IMR-90 (cell line): Measurements from ENCODE around the gene FOXQ1. TPM values are rescaled to one million over a fixed set of nuclear protein-coding genes. Genes with fewer than 3 reads are reported as not detected.

Source experiments
- ATAC-seq: fragments of 200-7000 bp; cut with Tn5 transposase; 2 replicates; pipeline ENCODE4 v1.9.1; 2020; ENCODE audit warnings: low read depth, mild to moderate bottlenecking, moderate library complexity
- BruUV-seq: library from RNA; stranded (reverse); fragments of 400-500 nt; replicated peaks from 2 replicates; lab custom pipeline; 2021; lab: Mats Ljungman, UMichigan
- CTCF ChIA-PET: fragments of 300-600 bp; formaldehyde crosslinking; extraction: SDS; loops from one replicate; lab custom pipeline; 2021; ENCODE audit warnings: antibody characterized with exemption; lab: Yijun Ruan, JAX
- POLR2A ChIA-PET: fragments of 300-600 bp; sonication (Branson Sonifier 250); formaldehyde crosslinking; loops from one replicate; lab custom pipeline; 2022; ENCODE audit warnings: antibody characterized with exemption; ENCODE audit not compliant: unreplicated experiment; lab: Charles Lee
- DNase-seq: peaks from one replicate; pipeline ENCODE4 v3.0.0; 2013
- H2AFZ ChIP-seq: replicated peaks from 2 replicates; pipeline ENCODE3; 2013; ENCODE audit warnings: low read length, mild to moderate bottlenecking; ENCODE audit not compliant: poor library complexity
- H2AK5ac ChIP-seq: 2 replicates; pipeline ENCODE4 v1.6.1; 2013; ENCODE audit warnings: low read depth, low read length, inconsistent platforms
- H2AK9ac ChIP-seq: replicated peaks from 2 replicates; pipeline ENCODE3; 2013; ENCODE audit warnings: mild to moderate bottlenecking, low read depth, low read length, moderate library complexity; ENCODE audit not compliant: poor library complexity
- H2BK120ac ChIP-seq: 2 replicates; pipeline ENCODE4 v1.6.1; 2013; ENCODE audit warnings: low read depth, low read length, inconsistent platforms
- H2BK15ac ChIP-seq: 3 replicates; pipeline ENCODE4 v1.6.1; 2013; ENCODE audit warnings: low read depth, low read length, inconsistent platforms
- H2BK20ac ChIP-seq: 2 replicates; pipeline ENCODE4 v1.6.1; 2013; ENCODE audit warnings: low read depth, mild to moderate bottlenecking, inconsistent platforms, low read length, moderate library complexity
- H2BK5ac ChIP-seq: 2 replicates; pipeline ENCODE4 v1.6.1; 2013; ENCODE audit warnings: mild to moderate bottlenecking, low read depth, low read length, inconsistent platforms; ENCODE audit not compliant: poor library complexity, severe bottlenecking
- H3K14ac ChIP-seq: replicated peaks from 2 replicates; pipeline ENCODE4 v1.6.1; 2013; ENCODE audit warnings: low read depth, low read length, inconsistent platforms
- H3K18ac ChIP-seq: 2 replicates; pipeline ENCODE4 v1.6.1; 2013; ENCODE audit warnings: low read depth, low read length, control low read depth
- H3K23ac ChIP-seq: 2 replicates; pipeline ENCODE4 v1.6.1; 2013; ENCODE audit warnings: low read depth, low read length, inconsistent platforms
- H3K27ac ChIP-seq: 2 replicates; pipeline ENCODE4 v1.5.1; 2013; ENCODE audit warnings: mild to moderate bottlenecking, control low read depth, low read length; ENCODE audit not compliant: insufficient read depth
- H3K27me3 ChIP-seq: 2 replicates; pipeline ENCODE4 v1.6.1; 2013; ENCODE audit warnings: low read length; ENCODE audit not compliant: control insufficient read depth, insufficient read depth
- H3K36me3 ChIP-seq: 2 replicates; pipeline ENCODE4 v1.6.1; 2013; ENCODE audit warnings: low read length, mixed read lengths; ENCODE audit not compliant: control insufficient read depth, insufficient read depth
- H3K4ac ChIP-seq: 2 replicates; pipeline ENCODE4 v1.6.1; 2013; ENCODE audit warnings: low read depth, low read length, inconsistent platforms
- H3K4me1 ChIP-seq: 2 replicates; pipeline ENCODE4 v1.6.1; 2013; ENCODE audit warnings: low read length, mixed read lengths; ENCODE audit not compliant: control insufficient read depth, insufficient read depth
- H3K4me2 ChIP-seq: 2 replicates; pipeline ENCODE4 v1.6.1; 2013; ENCODE audit warnings: low read depth, mild to moderate bottlenecking, control low read depth, low read length, moderate library complexity
- H3K4me3 ChIP-seq: 2 replicates; pipeline ENCODE4 v1.5.1; 2013; ENCODE audit warnings: low read depth, mild to moderate bottlenecking, control low read depth, low read length, moderate library complexity; ENCODE audit not compliant: insufficient read depth
- H3K56ac ChIP-seq: 2 replicates; pipeline ENCODE4 v1.6.1; 2013; ENCODE audit warnings: low read length, inconsistent platforms; ENCODE audit not compliant: insufficient read depth; ENCODE audit errors: extremely low read depth
- H3K79me1 ChIP-seq, 2 experiments: 2 replicates each; pipeline ENCODE4 v1.6.1; 2013; ENCODE audit warnings: low read length in 2 of 2, inconsistent platforms in 1 of 2, low read depth in 1 of 2
- H3K9ac ChIP-seq: 2 replicates; pipeline ENCODE4 v1.6.1; 2013; ENCODE audit warnings: low read depth, low read length, control low read depth
- H3K9me1 ChIP-seq: 2 replicates; pipeline ENCODE4 v1.6.1; 2013; ENCODE audit warnings: low read length, inconsistent platforms; ENCODE audit not compliant: insufficient read depth
- H3K9me3 ChIP-seq: 2 replicates; pipeline ENCODE4 v1.6.1; 2013; ENCODE audit warnings: low read length; ENCODE audit not compliant: control insufficient read depth, insufficient read depth
- H4K20me1 ChIP-seq: 2 replicates; pipeline ENCODE4 v1.6.1; 2013; ENCODE audit warnings: low read length, inconsistent platforms; ENCODE audit not compliant: insufficient read depth
- H4K5ac ChIP-seq: 2 replicates; pipeline ENCODE4 v1.6.1; 2013; ENCODE audit warnings: mild to moderate bottlenecking, low read depth, low read length, control low read depth
- H4K8ac ChIP-seq, 2 experiments: 2 replicates each; pipeline ENCODE4 v1.6.1; 2013; ENCODE audit warnings: low read depth in 2 of 2, low read length in 2 of 2, control low read depth in 1 of 2, inconsistent platforms in 1 of 2
- H4K91ac ChIP-seq: 2 replicates; pipeline ENCODE4 v1.6.1; 2013; ENCODE audit warnings: low read depth, low read length, inconsistent platforms; ENCODE audit not compliant: insufficient read depth
- BHLHE40 ChIP-seq: fragments of 150-350 bp; IDR thresholded peaks from 2 replicates; pipeline ENCODE4 v1.6.1; 2016; ENCODE audit warnings: mild to moderate bottlenecking, low read depth, low read length
- CEBPB ChIP-seq: IDR thresholded peaks from 2 replicates; pipeline ENCODE4 v1.6.1; 2012; ENCODE audit warnings: low read depth, low read length, improper control_type of control experiment
- FOS ChIP-seq: fragments of 150-350 bp; IDR thresholded peaks from 2 replicates; pipeline ENCODE4 v1.6.1; 2016; ENCODE audit warnings: low read depth, low read length
- MAFK ChIP-seq: IDR thresholded peaks from 2 replicates; pipeline ENCODE4 v1.6.1; 2012; ENCODE audit warnings: low read depth, low read length, improper control_type of control experiment
- MXI1 ChIP-seq: IDR thresholded peaks from 2 replicates; pipeline ENCODE4 v1.6.1; 2012; ENCODE audit warnings: low read depth, mild to moderate bottlenecking, low read length, moderate library complexity, borderline replicate concordance
- POLR2A ChIP-seq: IDR thresholded peaks from 2 replicates; pipeline ENCODE4 v1.6.1; 2012; ENCODE audit warnings: mild to moderate bottlenecking, low read depth, low read length
- RAD21 ChIP-seq: IDR thresholded peaks from 2 replicates; pipeline ENCODE4 v1.6.1; 2012; ENCODE audit warnings: low read length, improper control_type of control experiment
- RCOR1 ChIP-seq: IDR thresholded peaks from 2 replicates; pipeline ENCODE4 v1.6.1; 2012; ENCODE audit warnings: mild to moderate bottlenecking, low read length, improper control_type of control experiment; ENCODE audit not compliant: insufficient replicate concordance
- WGBS, 2 experiments: methylation state at CpG; one replicate each; pipeline versions ENCODE4 v1.1.5 to v1.1.7; 2013; ENCODE audit warnings: missing lambda C conversion rate in 2 of 2; ENCODE audit not compliant: insufficient read length in 1 of 2; ENCODE audit errors: extremely low coverage in 2 of 2; 5-methylcytosine and 5-hydroxymethylcytosine counted together
- dilution Hi-C: fragments of 300-500 bp; cut with HindIII; formaldehyde crosslinking; loops from one replicate; pipeline ENCODE4 v1.14.3; 2018; ENCODE audit warnings: low sequenced_read_pairs; ENCODE audit not compliant: unreplicated experiment
- in situ Hi-C: fragments of 300-500 bp; cut with MboI; formaldehyde crosslinking; loops from 3 replicates; pipeline ENCODE4 v1.14.3; 2019; ENCODE audit warnings: low sequenced_read_pairs, inconsistent platforms, mixed read lengths
- intact Hi-C: fragments of 100-400 bp; cut with micrococcal nuclease; formaldehyde crosslinking; loops from 2 replicates; pipeline ENCODE4 v1.10.0; 2022
- polyA plus RNA-seq, 3 experiments: library from polyadenylated mRNA; depleted of rRNA; stranded (reverse); fragments of >200 nt; gene quantifications; 2 replicates each; pipeline ENCODE4 v1.2.3, GENCODE V29; 2012; ENCODE audit warnings: low replicate concordance in 1 of 3
- total RNA-seq: library from RNA; depleted of rRNA; stranded (reverse); fragments of >200 nt; gene quantifications from 2 replicates; pipeline ENCODE4 v1.2.3, GENCODE V29; 2012
- TF ChIP-seq, protein P1 (sequence below): fragments of 150-350 bp; IDR thresholded peaks from 2 replicates; pipeline ENCODE4 v1.6.1; 2017; ENCODE audit warnings: mild to moderate bottlenecking, antibody characterized with exemption, low read length, low read depth

The FOXQ1 gene
- total and polyA plus RNA-seq, 2 of the 4 experiments (the other 2 are of a cell fraction) = not detected

DNA sequence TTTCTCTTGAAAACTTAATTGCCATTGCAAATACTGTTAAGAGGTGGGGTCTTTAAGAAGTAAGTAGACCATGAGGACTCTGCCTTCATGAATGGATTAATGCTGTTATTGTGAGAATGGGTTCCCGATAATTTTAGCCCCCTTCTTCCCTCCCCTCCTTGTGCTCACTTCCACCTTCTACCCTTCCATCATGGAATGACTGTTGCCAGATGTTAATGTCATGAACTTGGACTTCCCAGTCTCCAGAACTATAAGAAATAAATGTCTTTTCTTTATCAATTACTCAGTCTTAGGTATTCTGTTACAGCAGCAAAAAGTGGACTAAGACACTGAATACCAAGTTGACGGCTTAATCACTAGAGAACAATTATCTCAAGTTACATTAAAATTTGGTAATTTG, 5.8 kb upstream of the FOXQ1 start:
- H3K56ac ChIP-seq = no peak overlapping the region
- no TSS peak for BruUV-seq
- H3K4me2 ChIP-seq = no peak overlapping the region
- H3K18ac ChIP-seq = no peak overlapping the region
- no peak overlapping the region for H2BK15ac ChIP-seq
- ATAC-seq (no peak), DNase-seq (no peak)
- no peak overlapping the region for H4K91ac ChIP-seq
- dilution Hi-C loops (no loop called here), intact Hi-C loops (no loop called here), in situ Hi-C loops (no loop called here)
- no peak overlapping the region for H4K5ac ChIP-seq
- H2BK5ac ChIP-seq = no peak overlapping the region
- ChIA-PET CTCF (no interaction called here), POLR2A (no interaction called here)
- H3K4ac ChIP-seq = no peak overlapping the region
- no peaks in the 10 kb centered on the region for H3K79me1 ChIP-seq
- H3K27me3 ChIP-seq = peaks cover 26% of the 10 kb centered on the region
- H3K14ac ChIP-seq = no peak overlapping the region
- H4K8ac ChIP-seq = no peak overlapping the region
- H3K4me1 ChIP-seq = no peaks in the 10 kb centered on the region
- no peaks in the 10 kb centered on the region for H4K20me1 ChIP-seq
- no peak overlapping the region for H3K23ac ChIP-seq
- no peak overlapping the region for H2AK9ac ChIP-seq
- H3K4me3 ChIP-seq = no peak overlapping the region
- no peak overlapping the region for H2AK5ac ChIP-seq
- H2AFZ ChIP-seq = no peak overlapping the region
- H2BK120ac ChIP-seq = no peak overlapping the region
- no peaks in the 10 kb centered on the region for H3K9me1 ChIP-seq
- TF ChIP-seq RCOR1 = no peak
- no peak for TF ChIP-seq POLR2A
- TF ChIP-seq, protein P1, sequence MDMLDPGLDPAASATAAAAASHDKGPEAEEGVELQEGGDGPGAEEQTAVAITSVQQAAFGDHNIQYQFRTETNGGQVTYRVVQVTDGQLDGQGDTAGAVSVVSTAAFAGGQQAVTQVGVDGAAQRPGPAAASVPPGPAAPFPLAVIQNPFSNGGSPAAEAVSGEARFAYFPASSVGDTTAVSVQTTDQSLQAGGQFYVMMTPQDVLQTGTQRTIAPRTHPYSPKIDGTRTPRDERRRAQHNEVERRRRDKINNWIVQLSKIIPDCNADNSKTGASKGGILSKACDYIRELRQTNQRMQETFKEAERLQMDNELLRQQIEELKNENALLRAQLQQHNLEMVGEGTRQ = no peak
- TF ChIP-seq MXI1 = no peak
- no peak for TF ChIP-seq RAD21
- TF ChIP-seq FOS = no peak
- no peak for TF ChIP-seq MAFK
- no peak for TF ChIP-seq CEBPB
- no peak for TF ChIP-seq BHLHE40
- H2BK20ac ChIP-seq = no peak overlapping the region
- no peak overlapping the region for H3K27ac ChIP-seq
- H3K9me3 ChIP-seq = peaks cover 4% of the 10 kb centered on the region; the same call in 1 of the 2 replicates
- no peaks in the 10 kb centered on the region for H3K36me3 ChIP-seq
- H3K9ac ChIP-seq = no peak overlapping the region
- no CpG with 5 or more reads among the region's 2 CpGs for WGBS, 2 experiments
